ENCODE results near the gene PSMF1.

The PSMF1 gene

GRCh38 chr20:1164871-1165270 lies 46.5 kb downstream of the PSMF1 start:
- DNase-seq (ENCODE audit: extremely low spot score): no peak
- ChIA-PET POLR2A (no interaction called here), CTCF (no interaction called here)
- no peak for TF ChIP-seq SP1 (IDR thresholded peaks at IDR 0.05)
- no peak for TF ChIP-seq PKNOX1 (IDR thresholded peaks at IDR 0.05)
- no peak for TF ChIP-seq HDGF (IDR thresholded peaks at IDR 0.05; ENCODE audit: borderline replicate concordance)
- TF ChIP-seq FOXK2 (IDR thresholded peaks at IDR 0.05): no peak
- no peak for TF ChIP-seq FOXM1 (IDR thresholded peaks at IDR 0.05; ENCODE audit: borderline replicate concordance)
- no peak for TF ChIP-seq LEF1 (IDR thresholded peaks at IDR 0.05; ENCODE audit: borderline replicate concordance)
- no peak for TF ChIP-seq FOXA1 (IDR thresholded peaks at IDR 0.05)
- TF ChIP-seq SUZ12 (IDR thresholded peaks at IDR 0.05): no peak
- no peak for TF ChIP-seq BHLHE40 (IDR thresholded peaks at IDR 0.05; ENCODE audit: borderline replicate concordance)

DNA sequence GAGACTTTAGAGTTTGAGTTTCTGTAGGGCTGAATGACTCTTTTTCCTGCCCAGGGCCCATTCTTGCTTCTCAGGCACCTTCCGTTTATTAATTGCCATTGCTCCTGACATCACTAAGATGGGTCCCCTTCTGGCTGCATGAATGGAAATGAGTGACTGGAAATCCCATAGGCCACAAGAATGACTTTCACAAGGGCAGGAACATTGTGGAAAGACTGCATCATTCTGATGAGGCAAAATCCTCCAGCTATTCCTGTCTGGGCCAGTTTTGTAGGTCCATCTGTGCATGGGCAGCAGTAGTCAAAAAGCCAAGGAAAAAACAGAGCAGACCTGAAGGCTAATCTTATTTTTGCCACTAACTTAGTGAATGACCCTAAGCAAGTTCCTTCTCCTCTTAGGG lies 47.1 kb downstream of the PSMF1 start:
- TF ChIP-seq ZNF384 (IDR thresholded peaks at IDR 0.05) (no peak), FOXM1 (IDR thresholded peaks at IDR 0.05; ENCODE audit: borderline replicate concordance) (no peak), TARDBP (IDR thresholded peaks at IDR 0.05) (no peak)
- no peak for DNase-seq (ENCODE audit: extremely low spot score)
- CTCF ChIA-PET: no interaction called here
- POLR2A ChIA-PET: no interaction called here

DNA sequence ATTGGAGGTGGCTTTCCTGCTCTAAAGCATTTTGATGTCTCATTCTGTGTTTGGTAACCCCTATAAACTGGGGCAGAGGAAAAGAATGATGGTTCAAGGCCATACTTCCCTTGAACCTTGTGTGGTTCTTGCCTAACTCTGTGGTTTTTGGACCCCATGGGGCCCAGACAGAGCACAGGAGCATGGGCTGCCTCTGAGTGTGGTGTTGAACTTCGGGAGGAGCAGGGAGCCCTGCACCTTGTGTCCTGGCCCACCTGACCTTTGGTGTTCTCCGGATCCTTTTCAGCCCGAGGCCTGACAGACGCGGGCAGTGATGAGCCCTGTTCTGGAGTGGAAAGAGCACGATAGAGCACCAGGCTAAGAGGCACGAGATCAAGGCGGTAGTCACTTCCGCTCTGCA lies 47.5 kb downstream of the PSMF1 start:
- no peak for TF ChIP-seq FOXA1 (IDR thresholded peaks at IDR 0.05)
- DNase-seq (ENCODE audit: extremely low spot score): no peak
- POLR2A ChIA-PET: no interaction called here
- CTCF ChIA-PET: no interaction called here

GRCh38 chr20:1166948-1167720 lies 48.7 kb downstream of the PSMF1 start:
- ChIA-PET CTCF (no interaction called here), POLR2A (no interaction called here)
- no peak for TF ChIP-seq TARDBP (IDR thresholded peaks at IDR 0.05)
- TF ChIP-seq NFRKB (IDR thresholded peaks at IDR 0.05): no peak
- no peak for TF ChIP-seq FOXK2 (IDR thresholded peaks at IDR 0.05)
- no peak for TF ChIP-seq BHLHE40 (IDR thresholded peaks at IDR 0.05; ENCODE audit: borderline replicate concordance)
- no peak for TF ChIP-seq SUZ12 (IDR thresholded peaks at IDR 0.05)
- no peak for TF ChIP-seq FOXA1 (IDR thresholded peaks at IDR 0.05)
- no peak for TF ChIP-seq ZNF384 (IDR thresholded peaks at IDR 0.05)
- TF ChIP-seq ELF4 (IDR thresholded peaks at IDR 0.05): no peak
- DNase-seq (ENCODE audit: extremely low spot score): no peak

DNA sequence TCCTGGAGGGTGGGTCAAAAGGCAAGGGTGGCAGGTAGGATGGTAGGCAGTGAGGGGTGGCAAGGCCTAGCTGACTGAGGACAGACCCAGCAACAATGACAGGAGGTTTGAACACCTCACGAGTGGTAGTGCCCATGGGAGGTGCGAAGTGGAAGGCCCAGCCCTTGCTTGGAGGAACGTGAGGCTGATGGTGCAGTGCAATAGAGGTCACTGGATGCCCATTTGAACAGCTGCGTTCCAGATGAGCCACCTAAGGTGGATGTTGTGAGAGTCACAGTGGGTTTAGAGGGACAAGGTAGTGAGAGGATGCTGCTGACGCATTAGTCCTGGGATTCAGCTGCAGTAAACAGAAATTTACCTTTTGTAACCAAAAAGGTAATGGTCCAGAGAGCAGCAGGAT lies 50.8 kb downstream of the PSMF1 start:
- no peak for TF ChIP-seq FOXM1 (IDR thresholded peaks at IDR 0.05; ENCODE audit: borderline replicate concordance)
- TF ChIP-seq NFRKB (IDR thresholded peaks at IDR 0.05): no peak
- CTCF ChIA-PET: no interaction called here
- no peak for DNase-seq (ENCODE audit: extremely low spot score)
- POLR2A ChIA-PET: no interaction called here

DNA sequence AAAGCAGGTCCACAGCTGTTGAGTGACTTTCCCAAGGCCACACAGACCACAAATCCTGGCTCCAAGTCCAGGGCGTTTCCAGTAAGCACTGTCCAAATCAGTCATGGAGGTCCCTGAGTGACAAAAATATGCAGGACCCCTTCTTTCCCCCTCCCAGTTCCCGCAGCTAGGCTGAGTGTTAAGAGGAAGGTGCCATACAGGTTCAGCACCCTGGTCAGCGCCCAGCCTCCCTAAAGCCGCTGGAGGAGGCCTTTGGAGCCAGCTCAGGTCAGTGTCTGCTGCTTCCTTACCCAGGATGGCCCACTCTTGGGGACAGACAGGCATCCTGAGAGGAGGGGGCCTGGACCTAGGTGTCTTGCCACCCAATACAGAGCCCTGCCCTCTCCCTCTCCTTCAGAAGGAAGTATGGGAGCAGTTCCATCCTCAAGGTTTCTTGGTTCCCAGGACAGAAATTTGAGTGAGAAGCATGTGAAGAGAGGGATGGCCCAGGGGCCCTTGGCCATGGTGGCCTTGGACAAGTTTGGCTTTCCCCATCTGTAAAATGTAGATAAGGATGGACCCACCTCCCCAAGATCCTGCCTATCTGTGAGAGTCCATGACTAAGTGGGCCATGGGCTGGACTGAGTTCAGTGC lies 53.2 kb downstream of the PSMF1 start:
- ChIA-PET CTCF (no interaction called here), POLR2A (no interaction called here)
- peak; percentile 28 for DNase-seq (ENCODE audit: extremely low spot score)
- no peak for TF ChIP-seq LEF1 (IDR thresholded peaks at IDR 0.05; ENCODE audit: borderline replicate concordance)
- no peak for TF ChIP-seq L3MBTL2 (conservative IDR thresholded peaks at IDR 0.05)
- TF ChIP-seq ELF4 (IDR thresholded peaks at IDR 0.05): no peak
- TF ChIP-seq SP1 (IDR thresholded peaks at IDR 0.05): no peak
- TF ChIP-seq PKNOX1 (IDR thresholded peaks at IDR 0.05): no peak
- no peak for TF ChIP-seq BHLHE40 (IDR thresholded peaks at IDR 0.05; ENCODE audit: borderline replicate concordance)
- no peak for TF ChIP-seq FOXM1 (IDR thresholded peaks at IDR 0.05; ENCODE audit: borderline replicate concordance)
- TF ChIP-seq SUZ12 (IDR thresholded peaks at IDR 0.05): no peak
- no peak for TF ChIP-seq ZNF384 (IDR thresholded peaks at IDR 0.05)
- TF ChIP-seq ARNT (IDR thresholded peaks at IDR 0.05): no peak
- TF ChIP-seq NFRKB (IDR thresholded peaks at IDR 0.05): no peak
- no peak for TF ChIP-seq TARDBP (IDR thresholded peaks at IDR 0.05)

- ChIA-PET CTCF (no interaction called here), POLR2A (no interaction called here)
- DNase-seq (ENCODE audit: extremely low spot score): no peak
- TF ChIP-seq BHLHE40 (IDR thresholded peaks at IDR 0.05; ENCODE audit: borderline replicate concordance): no peak
- no peak for TF ChIP-seq PKNOX1 (IDR thresholded peaks at IDR 0.05)
- TF ChIP-seq ARNT (IDR thresholded peaks at IDR 0.05): no peak
- no peak for TF ChIP-seq ZNF384 (IDR thresholded peaks at IDR 0.05)
- TF ChIP-seq TARDBP (IDR thresholded peaks at IDR 0.05): no peak
- no peak for TF ChIP-seq SUZ12 (IDR thresholded peaks at IDR 0.05)
- no peak for TF ChIP-seq CTBP1 (IDR thresholded peaks at IDR 0.05; ENCODE audit: borderline replicate concordance)
- no peak for TF ChIP-seq HDGF (IDR thresholded peaks at IDR 0.05; ENCODE audit: borderline replicate concordance)
These were observed 55.3 kb downstream of the PSMF1 start for GRCh38 chr20:1173698-1174097.
